GM12875 (cell line): Measurements from ENCODE around the gene RIN3.

Experiments used
- H3K4me3 ChIP-seq: one replicate; pipeline ENCODE4 v1.5.1; 2011; ENCODE audit warnings: low read depth, low read length, control low read depth
- CTCF ChIP-seq: IDR thresholded peaks from 2 replicates; pipeline ENCODE4 v1.5.1; 2011; ENCODE audit warnings: low read depth, mild to moderate bottlenecking, control low read depth, inconsistent platforms, low read length, moderate library complexity, borderline replicate concordance; ENCODE audit not compliant: insufficient read depth

Gene RIN3

GRCh38 chr14:92470811-92471210, 42.8 kb upstream of the RIN3 start:
- no peak overlapping the region for H3K4me3 ChIP-seq
- TF ChIP-seq CTCF: no peak

- H3K4me3 ChIP-seq: no peak overlapping the region
- TF ChIP-seq CTCF: no peak
Measured at GRCh38 chr14:92471919-92472318, 41.7 kb upstream of the RIN3 start.

GRCh38 chr14:92472860-92473259, 40.7 kb upstream of the RIN3 start:
- H3K4me3 ChIP-seq: no peak overlapping the region
- TF ChIP-seq CTCF: no peak

- H3K4me3 ChIP-seq: no peak overlapping the region
- no peak for TF ChIP-seq CTCF
Measured at GRCh38 chr14:92473261-92473968, 40.2 kb upstream of the RIN3 start.

GRCh38 chr14:92473969-92474535, 39.5 kb upstream of the RIN3 start:
- TF ChIP-seq CTCF: no peak
- no peak overlapping the region for H3K4me3 ChIP-seq

- no peak overlapping the region for H3K4me3 ChIP-seq
- TF ChIP-seq CTCF: no peak
Measured at GRCh38 chr14:92475037-92475436, 38.5 kb upstream of the RIN3 start.
